SH-SY5Y (cell line): ENCODE results near the gene CABS1.

Source experiments
- GATA2 ChIP-seq: IDR thresholded peaks from 2 replicates; pipeline ENCODE4 v1.6.1; 2011; ENCODE audit warnings: mild to moderate bottlenecking, low read depth, low read length
- GATA3 ChIP-seq: IDR thresholded peaks from 2 replicates; pipeline ENCODE4 v1.6.1; 2011; ENCODE audit warnings: low read depth, mild to moderate bottlenecking, low read length, moderate library complexity

The CABS1 gene

DNA sequence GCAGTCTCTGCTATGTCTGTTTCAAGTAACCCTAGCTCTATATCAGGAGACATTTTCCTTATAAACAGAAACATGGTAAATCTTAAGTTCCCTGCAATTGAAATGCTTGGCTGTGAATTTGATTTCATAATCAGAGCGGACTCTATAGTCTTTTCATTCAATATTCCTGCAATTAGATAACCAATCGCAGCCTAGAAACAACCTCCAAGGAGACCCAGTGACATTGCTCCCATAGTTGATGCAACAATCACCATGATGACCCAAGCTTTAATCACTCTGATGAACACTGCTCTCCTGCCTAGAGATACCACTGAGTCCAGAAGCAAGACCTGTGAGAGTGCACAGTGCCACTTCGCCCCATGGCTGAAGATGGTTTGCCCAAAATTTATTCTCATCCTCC lies at the start of gene CABS1:
CABS1 (plus strand) TSS at position 301 of the 400 bp plus-strand sequence; CDS start at position 360, 59 bp downstream.
- TF ChIP-seq GATA3 (no peak), GATA2 (no peak)

GRCh38 chr4:70288651-70289050 lies 46.1 kb upstream of the CABS1 start:
- TF ChIP-seq GATA2 (no peak), GATA3 (no peak)

GRCh38 chr4:70291341-70291740 lies 43.4 kb upstream of the CABS1 start:
- no peak for TF ChIP-seq GATA2
- no peak for TF ChIP-seq GATA3

- TF ChIP-seq GATA2 (no peak), GATA3 (no peak)
These were observed 37.2 kb upstream of the CABS1 start for GRCh38 chr4:70297576-70297975.

- TF ChIP-seq GATA2 (no peak), GATA3 (no peak)
These were observed 36.7 kb upstream of the CABS1 start for GRCh38 chr4:70298051-70298450.

DNA sequence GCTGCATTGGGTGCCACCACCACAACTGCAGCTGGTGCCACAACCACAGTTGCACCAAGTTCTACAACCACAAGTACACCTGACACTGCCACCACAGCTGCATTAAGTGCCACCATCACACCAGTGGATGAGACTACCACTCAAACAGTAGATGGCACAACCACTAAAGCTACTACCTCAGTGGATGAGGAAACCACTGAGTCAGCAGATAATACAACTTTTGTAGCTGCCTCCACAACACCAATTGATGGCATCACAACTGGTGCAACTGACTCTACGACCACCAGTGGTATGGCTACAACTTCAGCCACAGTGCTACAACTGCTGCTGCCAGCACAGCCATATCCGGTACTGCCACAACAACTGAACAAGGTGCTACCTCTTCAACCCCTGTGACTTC lies 35.1 kb upstream of the CABS1 start:
- TF ChIP-seq GATA2 (no peak), GATA3 (no peak)

DNA sequence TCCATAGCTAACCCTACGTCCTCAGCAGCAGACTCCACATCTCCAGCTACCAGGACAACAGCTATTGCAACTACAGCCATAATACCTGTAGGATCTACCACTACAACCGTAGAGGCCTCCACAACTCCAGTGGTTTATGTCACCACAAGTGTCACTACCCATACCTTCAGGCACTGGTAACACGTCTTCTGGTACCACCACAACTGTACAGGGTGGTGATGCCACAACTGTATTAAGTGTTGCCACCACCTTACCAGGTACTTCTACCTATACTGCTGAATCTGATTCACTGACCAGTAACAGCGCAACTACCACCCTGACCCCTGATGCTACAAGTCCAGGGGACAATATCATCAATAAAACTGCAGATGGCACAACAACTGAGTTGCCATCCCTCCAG lies 34.6 kb upstream of the CABS1 start:
- TF ChIP-seq GATA2 (no peak), GATA3 (no peak)

GRCh38 chr4:70303090-70303489 lies 31.7 kb upstream of the CABS1 start:
- TF ChIP-seq GATA2 (no peak), GATA3 (no peak)

DNA sequence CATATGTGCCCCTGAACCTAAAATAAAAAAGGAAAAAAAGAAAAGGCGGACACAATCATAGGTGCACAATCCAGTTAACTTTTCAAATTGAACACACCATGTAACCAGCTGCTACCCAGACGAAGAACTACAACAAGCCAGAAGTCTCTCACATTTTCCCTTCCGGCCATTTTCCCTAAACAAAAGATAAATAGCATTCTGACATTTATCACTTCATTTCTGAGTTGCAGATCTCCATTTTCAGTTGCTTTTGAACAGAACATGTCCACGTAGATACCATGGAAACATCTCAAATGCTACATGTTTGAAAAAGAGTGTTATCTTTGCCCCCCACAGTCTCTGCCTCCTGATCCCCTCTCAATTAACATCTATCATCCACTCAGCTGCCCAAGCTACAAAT lies 29.2 kb upstream of the CABS1 start:
- TF ChIP-seq GATA3 (no peak), GATA2 (no peak)

- TF ChIP-seq GATA2 (no peak), GATA3 (no peak)
These were observed 28.7 kb upstream of the CABS1 start for GRCh38 chr4:70306076-70306475.

DNA sequence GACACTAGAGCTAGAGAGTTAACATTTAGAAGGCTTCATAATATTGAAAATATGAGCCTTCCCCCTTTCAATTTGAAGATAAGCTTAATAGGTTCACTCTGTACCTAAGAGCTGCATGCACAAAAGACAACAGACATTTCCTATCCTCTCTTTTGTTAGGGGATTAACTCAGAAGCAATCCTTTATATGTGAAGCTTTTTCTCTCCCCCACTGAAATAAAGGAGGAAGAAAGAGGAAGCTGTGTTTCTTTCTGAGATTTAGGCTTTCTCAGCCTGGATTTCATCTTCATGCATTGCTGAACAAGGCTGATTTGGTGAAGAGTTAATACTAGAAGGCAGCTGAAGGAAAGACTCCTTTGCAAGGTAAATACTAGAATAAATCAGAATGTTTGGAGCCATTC lies 21.0 kb upstream of the CABS1 start:
- TF ChIP-seq GATA2: no peak
- TF ChIP-seq GATA3: no peak

DNA sequence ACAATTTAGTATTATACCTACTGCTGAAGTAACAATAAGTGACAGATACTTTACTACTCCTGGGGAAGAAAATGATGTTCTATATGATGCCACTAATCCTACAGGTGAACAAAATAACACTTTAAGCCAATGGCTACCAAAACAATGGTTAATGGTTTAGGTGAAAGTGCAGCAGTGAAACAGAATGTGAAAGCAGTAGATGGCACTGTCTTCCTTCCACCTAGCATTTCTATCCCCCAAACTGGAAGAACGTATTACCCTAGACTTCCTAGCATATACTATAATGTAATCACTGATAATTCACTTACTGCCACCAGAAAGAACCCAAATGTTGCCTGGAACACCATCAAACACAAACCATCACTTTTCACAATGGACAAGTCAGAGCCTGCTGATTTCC lies 18.9 kb upstream of the CABS1 start:
- no peak for TF ChIP-seq GATA3
- TF ChIP-seq GATA2: no peak

GRCh38 chr4:70326052-70326451 lies 8.7 kb upstream of the CABS1 start:
- no peak for TF ChIP-seq GATA3
- TF ChIP-seq GATA2: no peak

DNA sequence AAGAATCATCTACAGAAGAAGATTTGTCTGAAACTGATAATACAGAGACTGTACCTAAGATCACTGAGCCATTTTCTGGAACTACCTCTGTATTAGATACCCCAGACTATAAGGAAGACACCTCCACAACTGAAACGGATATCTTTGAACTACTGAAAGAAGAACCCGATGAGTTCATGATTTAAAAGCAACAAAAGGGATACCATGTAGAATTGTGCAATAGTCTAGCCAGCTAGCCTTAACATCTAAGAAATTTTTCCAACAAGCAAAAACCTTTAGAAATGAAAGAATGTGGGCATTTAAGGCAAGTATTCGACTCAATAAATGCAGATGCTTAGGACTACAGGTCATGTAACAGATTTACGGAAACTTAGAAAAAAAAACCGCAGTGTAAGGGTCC lies 1.3 kb downstream of the CABS1 start:
- TF ChIP-seq GATA2: no peak
- TF ChIP-seq GATA3: no peak

DNA sequence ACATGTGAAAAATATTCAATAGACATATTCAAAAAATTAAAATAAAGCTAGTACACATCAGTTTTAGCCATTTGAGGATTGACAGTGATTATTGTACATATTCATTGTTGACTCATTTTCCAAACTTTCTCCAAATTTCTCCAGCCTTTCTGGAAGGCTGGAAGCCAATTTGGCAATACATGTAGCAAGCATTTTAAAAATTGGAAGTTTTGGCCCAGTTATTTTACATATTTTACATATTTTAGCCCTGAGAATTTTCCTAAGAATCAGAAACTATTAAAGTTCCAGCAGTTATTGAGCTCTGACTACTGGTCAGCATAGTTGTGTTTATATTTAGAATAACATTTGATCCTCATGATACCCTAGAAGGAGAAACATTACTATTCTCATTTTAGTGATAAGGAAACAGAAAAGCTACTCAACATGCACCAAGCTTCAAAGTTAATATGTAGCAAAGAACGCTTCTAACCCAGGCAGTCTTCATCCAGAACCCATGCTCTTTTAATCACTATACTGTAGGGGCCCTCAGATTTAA lies 3.2 kb downstream of the CABS1 start:
- TF ChIP-seq GATA3 (no peak), GATA2 (no peak)

GRCh38 chr4:70356185-70356584 lies 21.4 kb downstream of the CABS1 start:
- TF ChIP-seq GATA3 (no peak), GATA2 (no peak)
